Activated CD4-positive, alpha-beta T cell treated with anti-CD3 and anti-CD28 coated beads, Interleukin-10, Interleukin-2, amounts not matched to agents 100 ng/mL and 50 ng/mL, durations not matched to agents 16 hours and 8 hours (primary cell): Measurements from ENCODE around the gene FAM174C.
"Not testable (repeated sequence)": the region's sequence is repeated elsewhere in the genome, so short reads cannot be mapped to it uniquely, and the experiment has no call there.

Experiments used
- DNase-seq: peaks from one replicate; pipeline ENCODE4 v3.0.0-alpha.2; 2020

The FAM174C gene

GRCh38 chr19:1288226-1288612 is 12.9 kb downstream of the FAM174C start:
- no peak for DNase-seq

- DNase-seq, result no peak
Observed at GRCh38 chr19:1288833-1289685, 13.7 kb downstream of the FAM174C start.

- DNase-seq, result no peak
Observed at GRCh38 chr19:1289686-1290025, 14.3 kb downstream of the FAM174C start.

- DNase-seq, result no peak
Observed at GRCh38 chr19:1290196-1290702, 14.9 kb downstream of the FAM174C start.

- DNase-seq, result no peak
Observed at GRCh38 chr19:1290703-1291651, 15.6 kb downstream of the FAM174C start.

- DNase-seq, result no peak
Observed at GRCh38 chr19:1291761-1292418, 16.6 kb downstream of the FAM174C start.

GRCh38 chr19:1292419-1293151 is 17.3 kb downstream of the FAM174C start:
- DNase-seq, result no peak

- DNase-seq, result no peak
Observed at GRCh38 chr19:1293782-1294604, 18.7 kb downstream of the FAM174C start.

- no peak for DNase-seq
Observed at GRCh38 chr19:1294688-1295087, 19.4 kb downstream of the FAM174C start.

- DNase-seq, result peak; percentile 59
Observed at GRCh38 chr19:1295169-1296012, 20.1 kb downstream of the FAM174C start.

- no peak for DNase-seq
Observed at GRCh38 chr19:1296078-1296477, 20.7 kb downstream of the FAM174C start.

- no peak for DNase-seq
Observed at GRCh38 chr19:1296575-1297271, 21.4 kb downstream of the FAM174C start.

- no peak for DNase-seq
Observed at GRCh38 chr19:1298235-1298634, 22.9 kb downstream of the FAM174C start.

GRCh38 chr19:1299801-1300200 is 24.5 kb downstream of the FAM174C start:
- DNase-seq, result no peak

- DNase-seq, result no peak
Observed at GRCh38 chr19:1300744-1301490, 25.6 kb downstream of the FAM174C start.

GRCh38 chr19:1302533-1303239 is 27.4 kb downstream of the FAM174C start:
- no peak for DNase-seq

GRCh38 chr19:1304197-1304924 is 29.0 kb downstream of the FAM174C start:
- no peak for DNase-seq

GRCh38 chr19:1305354-1305753 is 30.0 kb downstream of the FAM174C start:
- DNase-seq, result not testable (repeated sequence)
